GM21576 (cell line): ENCODE measurements around the gene TTC23.
A peak's percentile ranks its signal among the peaks of the same experiment; 100 is the strongest.

Source experiments
- ATAC-seq: cut with Tn5 transposase; IDR thresholded peaks from one replicate; pipeline ENCODE4 v1.9.1; 2021; ENCODE audit warnings: mild to moderate bottlenecking, moderate library complexity; ENCODE audit not compliant: unreplicated experiment

Gene TTC23

DNA sequence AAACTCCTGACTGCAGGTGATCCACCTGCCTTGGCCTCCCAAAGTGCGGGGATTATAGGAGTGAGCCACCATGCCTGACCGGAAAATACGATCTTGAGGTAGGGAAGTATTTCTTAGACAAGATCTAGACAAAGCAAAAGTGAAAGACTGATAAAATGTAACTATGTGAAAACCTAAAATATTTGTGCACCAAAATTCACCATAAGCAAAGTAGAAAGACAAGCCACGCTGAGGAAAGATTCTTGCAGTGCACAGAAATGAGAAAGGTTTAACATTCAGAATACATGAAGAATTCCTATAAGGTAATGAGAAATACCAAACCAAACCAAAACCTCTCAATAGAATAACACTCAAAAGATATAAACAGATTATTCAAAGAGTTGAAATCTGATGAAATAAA lies 108.8 kb downstream of the TTC23 start:
- ATAC-seq = no peak

DNA sequence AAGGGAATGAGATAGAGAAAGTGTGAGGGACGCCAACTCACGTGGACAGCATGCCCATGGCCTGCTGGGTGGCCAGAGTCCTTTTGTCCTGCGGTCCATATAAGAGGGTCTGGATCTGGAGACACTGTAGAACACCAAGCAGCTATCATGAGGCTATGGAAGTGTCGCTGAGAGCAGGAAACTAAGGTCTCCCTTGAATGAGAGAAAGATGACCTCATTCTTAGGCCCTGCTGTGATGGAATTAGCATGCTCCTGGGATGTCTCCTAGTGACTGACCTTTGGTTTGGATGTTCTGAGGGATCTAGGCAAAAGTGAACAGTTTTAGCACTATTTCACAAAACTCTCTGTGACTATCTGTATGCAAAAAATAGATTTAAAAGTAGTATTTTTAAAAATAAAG lies 110.1 kb downstream of the TTC23 start:
- ATAC-seq = no peak

DNA sequence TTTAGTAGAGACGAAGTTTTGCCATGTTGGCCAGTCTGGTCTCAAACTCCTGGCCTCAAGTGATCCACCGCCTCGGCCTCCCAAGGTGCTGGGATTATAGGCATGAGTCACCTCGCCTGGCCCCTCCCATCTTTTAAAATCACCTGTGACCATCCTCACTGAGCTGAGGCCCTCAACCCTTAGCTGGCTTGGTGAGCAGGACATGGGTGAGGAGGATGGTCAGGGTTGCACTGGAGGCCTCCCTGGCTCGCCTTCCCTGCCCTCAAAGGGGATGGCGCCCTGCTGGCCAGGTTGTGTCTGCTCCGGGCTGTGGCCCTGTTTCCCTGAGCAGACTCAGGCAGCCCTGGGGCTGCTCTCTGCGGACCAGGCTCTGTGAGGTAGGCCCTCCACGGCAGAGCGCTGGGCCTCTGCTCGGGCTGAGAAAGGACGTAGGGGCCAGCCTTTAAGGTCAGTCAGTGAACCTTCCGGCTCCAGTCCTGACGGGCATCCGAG lies 110.8 kb downstream of the TTC23 start:
- no peak for ATAC-seq

DNA sequence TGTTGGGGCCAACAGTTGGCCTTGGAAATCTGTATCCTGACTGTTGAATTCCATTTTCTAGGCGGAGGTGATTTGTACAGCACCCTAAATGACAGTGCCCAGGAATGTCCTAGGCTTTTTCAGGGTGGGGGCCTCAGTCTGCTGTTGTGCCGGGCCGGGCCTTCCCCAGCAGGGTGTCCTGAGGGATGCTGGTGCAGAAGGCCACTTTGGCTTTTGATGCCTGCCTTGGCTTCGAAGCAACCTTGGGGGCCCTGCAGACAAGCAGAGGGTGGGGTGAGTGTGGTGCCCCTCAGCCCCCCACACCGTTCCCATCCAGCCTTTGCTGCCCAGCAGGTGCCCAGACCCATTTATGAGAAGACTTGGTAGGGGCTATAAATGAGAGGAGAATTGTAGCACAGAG lies 111.5 kb downstream of the TTC23 start:
- no peak for ATAC-seq

DNA sequence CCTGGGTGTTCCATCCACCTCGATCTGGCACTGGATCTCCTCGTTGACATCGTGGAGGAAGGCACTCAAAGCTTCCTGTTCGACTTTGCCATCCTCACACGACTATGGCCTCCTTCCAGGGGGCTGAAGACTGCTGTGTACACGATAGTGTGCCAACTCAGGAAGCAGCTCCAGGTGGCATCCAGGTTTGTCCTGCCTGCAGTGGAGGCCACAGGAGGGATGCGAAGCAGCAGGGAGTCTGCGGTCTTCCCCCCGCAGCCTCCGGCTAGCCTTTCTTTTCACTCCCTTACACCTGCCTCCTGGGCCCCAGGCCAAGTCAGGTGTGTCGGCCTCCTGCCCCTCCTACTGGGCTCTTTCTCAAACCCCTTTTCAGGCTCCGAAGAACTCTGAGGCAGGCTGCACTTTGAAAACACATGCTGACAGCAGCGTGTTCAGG lies 112.3 kb downstream of the TTC23 start:
- no peak for ATAC-seq

DNA sequence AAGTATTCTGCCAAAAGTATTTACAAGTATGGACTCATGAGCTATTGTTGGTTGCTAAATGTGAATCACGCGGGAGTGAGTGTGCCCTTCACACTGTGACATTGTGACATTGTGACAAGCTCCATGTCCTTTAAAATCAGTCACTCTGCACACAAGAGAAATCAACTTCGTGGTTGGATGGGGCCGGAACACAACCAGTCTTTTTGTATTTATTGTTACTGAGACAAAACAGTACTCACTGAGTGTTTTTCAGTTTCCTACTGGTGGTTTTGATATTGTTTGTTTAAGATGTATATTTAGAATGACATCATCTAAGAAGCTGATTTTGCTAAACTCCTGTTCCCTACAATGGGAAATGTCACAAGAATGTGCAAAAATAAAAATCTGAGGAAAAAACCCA lies 114.2 kb downstream of the TTC23 start:
- ATAC-seq = peak; percentile 85

DNA sequence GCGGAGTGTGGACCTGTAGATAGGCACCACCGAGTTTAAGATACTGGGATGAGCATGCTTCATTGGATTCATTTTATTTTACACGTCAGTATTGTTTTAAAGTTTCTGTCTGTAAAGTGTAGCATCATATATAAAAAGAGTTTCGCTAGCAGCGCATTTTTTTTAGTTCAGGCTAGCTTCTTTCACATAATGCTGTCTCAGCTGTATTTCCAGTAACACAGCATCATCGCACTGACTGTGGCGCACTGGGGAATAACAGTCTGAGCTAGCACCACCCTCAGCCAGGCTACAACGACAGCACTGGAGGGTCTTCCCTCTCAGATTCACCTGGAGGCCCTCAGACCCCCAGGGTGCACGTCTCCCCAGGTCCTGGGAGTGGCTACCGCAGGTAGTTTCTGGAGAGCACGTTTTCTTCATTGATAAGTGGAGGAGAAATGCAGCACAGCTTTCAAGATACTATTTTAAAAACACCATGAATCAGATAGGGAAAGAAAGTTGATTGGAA lies 115.0 kb downstream of the TTC23 start:
- ATAC-seq = no peak

DNA sequence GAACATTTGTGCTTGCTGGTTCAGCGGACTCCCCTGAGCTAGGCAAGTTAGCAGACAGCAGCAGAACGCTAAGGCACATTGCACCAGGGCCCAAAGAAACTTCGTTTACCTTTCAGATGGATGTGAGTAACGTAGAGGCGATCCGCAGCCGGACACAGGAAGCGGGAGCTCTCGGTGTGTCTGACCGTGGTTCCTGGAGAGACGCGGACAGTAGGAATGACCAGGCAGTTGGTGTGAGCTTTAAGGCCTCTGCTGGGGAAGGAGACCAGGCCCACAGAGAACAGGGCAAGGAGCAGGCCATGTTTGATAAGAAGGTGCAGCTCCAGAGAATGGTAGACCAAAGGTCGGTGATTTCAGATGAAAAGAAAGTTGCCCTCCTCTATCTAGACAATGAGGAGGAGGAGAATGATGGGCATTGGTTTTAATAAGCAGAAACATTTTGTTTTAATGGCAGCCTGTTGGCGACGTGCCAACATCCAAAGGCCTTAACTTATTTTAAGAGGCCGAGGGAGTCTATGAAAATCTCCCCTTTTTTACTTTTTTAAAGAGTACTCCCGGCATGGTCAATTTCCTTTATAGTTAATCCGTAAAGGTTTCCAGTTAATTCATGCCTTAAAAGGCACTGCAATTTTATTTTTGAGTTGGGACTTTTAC lies 116.6 kb downstream of the TTC23 start:
- ATAC-seq = no peak

DNA sequence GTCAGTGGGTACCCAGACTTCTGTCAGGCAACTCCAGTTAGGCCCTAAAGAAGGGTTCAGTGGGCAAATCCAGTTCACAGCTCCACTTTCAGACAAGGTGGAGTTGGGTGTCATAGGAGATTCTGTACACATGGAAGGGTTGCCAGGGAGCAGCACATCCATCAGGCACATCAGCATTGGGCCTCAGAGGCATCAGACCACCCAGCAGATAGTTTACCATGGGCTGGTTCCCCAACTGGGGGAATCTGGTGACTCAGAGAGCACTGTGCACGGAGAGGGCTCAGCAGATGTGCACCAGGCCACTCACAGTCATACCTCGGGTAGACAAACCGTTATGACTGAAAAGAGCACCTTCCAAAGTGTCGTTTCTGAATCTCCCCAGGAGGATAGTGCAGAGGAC lies 117.3 kb downstream of the TTC23 start:
- ATAC-seq = no peak

DNA sequence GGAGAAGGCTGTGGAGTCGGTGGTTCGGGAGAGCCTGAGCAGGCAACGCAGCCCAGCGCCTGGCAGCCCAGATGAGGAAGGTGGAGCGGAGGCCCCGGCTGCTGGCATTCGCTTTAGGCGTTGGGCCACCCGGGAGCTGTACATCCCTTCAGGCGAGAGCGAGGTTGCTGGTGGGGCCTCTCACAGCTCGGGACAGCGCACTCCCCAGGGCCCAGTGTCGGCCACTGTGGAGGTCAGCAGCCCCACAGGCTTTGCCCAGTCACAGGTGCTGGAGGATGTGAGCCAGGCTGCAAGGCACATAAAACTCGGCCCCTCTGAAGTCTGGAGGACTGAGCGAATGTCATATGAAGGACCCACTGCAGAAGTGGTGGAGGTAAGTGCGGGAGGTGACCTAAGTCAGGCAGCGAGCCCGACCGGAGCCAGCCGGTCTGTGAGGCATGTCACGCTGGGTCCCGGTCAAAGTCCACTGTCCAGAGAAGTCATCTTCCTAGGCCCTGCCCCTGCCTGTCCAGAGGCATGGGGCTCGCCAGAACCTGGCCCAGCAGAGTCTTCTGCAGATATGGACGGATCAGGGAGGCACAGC lies 117.8 kb downstream of the TTC23 start:
- no peak for ATAC-seq

DNA sequence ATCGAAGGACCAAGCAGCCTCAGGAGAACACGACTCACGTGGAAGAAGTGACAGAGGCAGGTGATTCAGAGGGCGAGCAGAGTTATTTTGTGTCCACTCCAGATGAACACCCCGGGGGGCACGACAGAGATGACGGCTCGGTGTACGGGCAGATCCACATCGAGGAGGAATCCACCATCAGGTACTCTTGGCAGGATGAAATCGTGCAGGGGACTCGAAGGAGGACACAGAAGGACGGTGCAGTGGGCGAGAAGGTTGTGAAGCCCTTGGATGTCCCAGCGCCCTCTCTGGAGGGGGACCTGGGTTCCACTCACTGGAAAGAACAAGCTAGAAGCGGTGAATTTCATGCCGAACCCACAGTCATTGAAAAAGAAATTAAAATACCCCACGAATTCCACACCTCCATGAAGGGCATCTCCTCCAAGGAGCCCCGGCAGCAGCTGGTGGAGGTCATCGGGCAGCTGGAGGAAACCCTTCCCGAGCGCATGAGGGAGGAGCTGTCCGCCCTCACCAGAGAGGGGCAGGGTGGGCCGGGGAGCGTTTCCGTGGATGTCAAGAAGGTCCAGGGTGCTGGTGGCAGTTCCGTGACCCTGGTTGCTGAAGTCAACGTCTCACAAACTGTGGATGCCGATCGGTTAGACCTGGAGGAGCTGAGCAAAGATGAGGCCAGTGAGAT lies 118.5 kb downstream of the TTC23 start:
- no peak for ATAC-seq

DNA sequence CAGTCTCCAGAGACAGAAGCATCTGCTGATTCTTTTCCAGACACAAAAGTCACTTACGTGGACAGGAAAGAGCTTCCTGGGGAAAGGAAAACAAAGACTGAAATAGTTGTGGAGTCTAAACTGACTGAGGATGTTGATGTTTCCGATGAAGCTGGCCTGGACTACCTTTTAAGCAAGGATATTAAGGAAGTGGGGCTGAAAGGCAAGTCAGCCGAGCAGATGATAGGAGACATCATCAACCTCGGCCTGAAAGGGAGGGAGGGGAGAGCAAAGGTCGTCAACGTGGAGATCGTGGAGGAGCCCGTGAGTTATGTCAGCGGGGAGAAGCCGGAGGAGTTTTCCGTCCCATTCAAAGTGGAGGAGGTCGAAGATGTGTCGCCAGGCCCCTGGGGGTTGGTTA lies 119.1 kb downstream of the TTC23 start:
- no peak for ATAC-seq

DNA sequence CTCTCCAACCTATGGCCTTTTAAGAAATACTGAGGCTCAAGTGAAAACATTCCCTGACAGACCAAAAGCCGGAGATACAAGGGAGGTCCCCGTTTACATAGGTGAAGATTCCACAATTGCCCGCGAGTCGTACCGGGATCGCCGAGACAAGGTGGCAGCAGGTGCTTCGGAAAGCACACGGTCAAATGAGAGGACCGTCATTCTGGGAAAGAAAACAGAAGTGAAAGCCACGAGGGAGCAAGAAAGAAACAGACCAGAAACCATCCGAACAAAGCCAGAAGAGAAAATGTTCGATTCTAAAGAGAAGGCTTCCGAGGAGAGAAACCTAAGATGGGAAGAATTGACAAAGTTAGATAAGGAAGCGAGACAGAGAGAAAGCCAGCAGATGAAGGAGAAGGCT lies 119.7 kb downstream of the TTC23 start:
- ATAC-seq = no peak

DNA sequence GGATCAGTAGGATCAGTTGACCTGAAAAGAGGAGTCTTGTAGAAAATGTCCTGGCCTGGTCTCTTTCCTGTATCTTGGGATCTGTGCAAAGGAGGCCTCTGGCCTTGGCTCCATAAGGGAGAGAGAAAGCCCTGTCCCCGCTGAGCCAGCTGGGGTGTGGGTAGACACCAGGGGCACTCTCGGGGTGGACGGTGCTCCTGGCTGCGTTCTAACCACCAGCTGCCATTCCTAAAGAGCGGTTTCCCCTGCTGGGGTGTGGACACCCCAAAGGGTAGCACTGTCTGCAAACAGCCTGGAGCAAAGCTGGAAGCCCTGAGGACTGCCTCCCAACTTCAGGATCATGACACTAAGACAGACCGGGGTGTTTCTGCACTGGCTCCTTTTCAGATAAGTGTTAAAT lies 121.0 kb downstream of the TTC23 start:
- ATAC-seq = no peak

DNA sequence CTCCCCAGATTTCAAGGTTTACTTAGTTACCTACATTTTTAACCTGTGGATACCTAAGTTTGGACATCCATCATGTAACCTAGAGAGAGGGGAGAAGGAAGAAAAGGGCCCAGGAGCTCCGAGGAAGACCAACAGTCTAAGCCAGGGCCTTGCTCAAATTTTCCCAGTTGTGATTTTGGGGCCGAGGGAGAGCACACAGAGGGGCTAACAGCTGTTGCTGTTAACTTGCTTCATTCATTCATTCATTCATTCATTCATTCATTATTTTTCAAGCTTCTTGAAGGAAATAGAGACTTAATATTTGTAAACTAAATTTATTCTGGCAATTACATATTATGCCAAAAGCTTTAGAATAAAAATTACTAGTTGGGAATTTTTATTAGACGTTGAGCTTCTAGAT lies 121.6 kb downstream of the TTC23 start:
- no peak for ATAC-seq

DNA sequence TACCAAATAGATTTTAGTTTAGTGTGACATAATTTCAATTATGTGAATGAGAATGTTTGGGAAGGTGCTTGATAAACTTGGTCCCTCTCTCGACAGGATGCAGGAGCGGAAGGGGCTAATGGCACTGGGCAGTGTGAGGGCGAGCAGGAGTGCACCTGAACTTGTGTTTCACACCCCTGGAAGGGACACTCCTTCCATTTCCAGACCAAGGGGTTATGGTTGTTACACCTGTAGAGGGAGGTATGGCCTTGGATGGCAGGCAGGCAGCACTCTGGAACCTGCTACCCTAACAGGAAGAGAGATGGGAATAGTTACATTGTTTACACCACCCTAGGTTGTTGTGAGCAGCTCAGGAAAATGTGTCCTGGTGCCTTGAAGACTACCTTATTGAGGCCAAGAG lies 122.5 kb downstream of the TTC23 start:
- ATAC-seq = no peak

DNA sequence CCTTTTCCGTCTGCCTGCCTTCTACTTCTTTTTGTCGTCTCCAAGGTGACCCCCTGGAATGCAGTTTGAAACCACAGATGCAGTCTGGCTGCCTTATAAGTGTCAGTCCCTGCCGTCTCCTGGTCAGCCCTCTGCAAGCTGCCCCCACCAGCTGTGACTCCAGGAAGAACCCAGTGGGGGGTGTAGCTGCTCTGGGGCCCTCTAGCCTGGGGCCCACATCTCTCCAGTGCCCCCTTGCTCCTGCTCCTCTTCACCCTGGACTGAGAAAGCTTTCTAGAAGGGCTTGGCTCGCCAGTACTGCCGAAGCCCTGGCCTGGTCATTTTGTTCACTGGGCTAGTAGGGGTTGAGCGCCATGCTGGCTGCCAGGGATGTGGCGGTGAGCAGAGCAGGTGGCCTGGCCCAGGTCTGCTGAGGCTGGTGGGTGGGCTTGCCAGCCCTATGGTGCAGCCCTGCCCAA lies 123.2 kb downstream of the TTC23 start:
- no peak for ATAC-seq

DNA sequence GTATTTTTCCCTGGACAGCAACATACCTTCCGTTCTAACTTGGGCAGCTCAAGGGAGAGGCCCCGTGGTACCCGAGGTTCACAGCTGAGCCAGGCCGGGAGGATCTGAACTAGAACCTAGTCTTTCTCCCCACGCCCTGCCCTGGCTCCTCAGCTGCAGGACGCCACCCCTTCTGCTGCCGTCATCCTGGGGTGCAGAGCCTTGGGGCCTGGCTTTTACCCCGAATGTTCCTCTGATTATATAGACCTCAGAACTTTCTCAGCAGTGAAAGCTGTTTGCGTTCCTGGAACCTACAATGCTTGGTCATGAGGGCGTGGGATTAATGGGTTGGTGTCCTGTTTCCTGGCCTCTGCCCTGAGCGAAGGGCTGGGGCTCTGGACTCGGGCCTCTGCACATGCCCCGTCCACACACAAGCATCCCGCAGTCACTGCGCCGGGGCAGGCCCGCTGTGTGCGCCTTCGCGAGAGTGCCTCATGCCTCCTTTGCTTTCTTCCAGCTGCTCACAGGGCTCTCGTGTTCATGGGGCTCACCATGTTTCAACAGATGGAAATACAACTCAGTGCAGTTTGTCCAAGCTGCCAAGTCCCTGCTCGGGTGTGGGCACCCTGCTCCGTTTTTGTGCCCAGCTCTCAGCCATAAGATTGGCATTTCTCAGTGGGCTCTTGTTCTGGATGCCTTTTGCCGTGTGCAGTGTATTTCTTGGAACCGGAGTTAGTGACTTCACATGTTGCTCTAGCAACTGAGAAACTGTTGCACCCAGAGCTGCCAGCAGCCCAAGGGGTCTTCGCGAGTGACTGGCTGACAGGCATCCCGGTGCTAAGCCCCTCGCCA lies 124.1 kb downstream of the TTC23 start:
- ATAC-seq = no peak

DNA sequence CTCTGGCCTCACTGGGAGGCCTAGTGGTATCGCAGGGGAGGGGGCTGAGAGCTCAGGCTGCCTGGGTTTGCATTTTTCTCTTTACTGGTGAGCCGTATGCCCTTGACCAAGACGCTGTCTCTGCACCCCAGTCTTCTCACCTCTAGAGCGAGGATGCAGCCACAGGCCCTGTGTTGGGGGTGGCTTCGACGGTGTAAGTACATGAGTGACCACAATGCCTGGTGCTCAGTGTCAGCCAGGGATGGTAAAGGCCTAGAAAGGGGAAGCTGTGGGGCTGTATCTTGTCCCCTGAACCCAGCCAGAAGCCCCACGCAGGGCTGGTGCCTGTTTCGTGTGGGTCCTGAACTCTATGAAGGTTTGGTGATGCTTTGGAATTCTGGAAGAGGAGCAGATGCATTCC lies 124.7 kb downstream of the TTC23 start:
- ATAC-seq = no peak

DNA sequence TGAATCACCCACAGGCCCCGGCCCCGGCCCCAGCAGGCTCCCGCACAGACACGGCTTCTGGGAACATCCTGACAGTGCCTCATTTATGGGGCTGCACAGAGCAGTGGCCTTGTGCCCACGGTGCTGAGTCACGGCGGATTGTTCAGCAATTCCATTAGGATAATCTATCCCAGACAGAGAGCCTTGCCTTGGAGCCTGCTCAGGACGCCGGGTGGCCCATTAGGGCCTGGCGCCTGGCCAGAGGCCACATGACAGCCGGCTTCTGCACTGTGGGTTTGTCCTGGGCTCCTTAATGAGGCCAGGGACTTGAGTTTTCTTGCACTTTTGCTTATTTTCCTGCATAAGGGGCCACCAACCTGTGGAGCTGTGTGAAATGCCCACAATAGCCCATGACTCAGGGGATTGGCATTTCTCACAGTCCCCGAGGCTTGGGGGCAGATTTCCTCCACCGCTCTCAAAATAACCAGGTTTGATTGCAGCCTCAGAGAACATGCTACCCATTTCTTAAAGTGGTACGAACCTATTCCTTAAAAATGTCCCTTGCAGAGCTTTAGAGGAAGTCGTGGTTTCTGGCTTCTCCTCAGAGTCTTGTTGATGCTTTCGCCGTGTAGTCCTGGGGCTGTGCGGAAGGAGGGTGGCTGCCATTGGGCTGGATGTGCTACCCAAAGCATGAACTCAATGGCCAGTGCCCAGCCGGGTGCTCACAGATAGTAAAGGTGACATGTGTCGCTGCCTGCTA lies 125.5 kb downstream of the TTC23 start:
- ATAC-seq = no peak
